WERI-Rb-1 (cell line): Measurements from ENCODE around the gene RPL39L.

Experiments used
- DNase-seq: peaks from one replicate; pipeline ENCODE4 v3.0.0-alpha.2; 2020
- H3K27ac ChIP-seq: fragments of 250-450 bp; sonication (Bioruptor Pico); 2 replicates; pipeline ENCODE4 v1.5.1; 2020; ENCODE audit warnings: mild to moderate bottlenecking, moderate library complexity
- H3K27me3 ChIP-seq: fragments of 250-450 bp; sonication (Bioruptor Pico); 2 replicates; pipeline ENCODE4 v1.5.1; 2021; ENCODE audit warnings: mild to moderate bottlenecking, low read depth, moderate library complexity; ENCODE audit not compliant: insufficient read depth, severe bottlenecking
- H3K36me3 ChIP-seq: fragments of 250-450 bp; sonication (Bioruptor Pico); 2 replicates; pipeline ENCODE4 v1.5.1; 2020; ENCODE audit warnings: mild to moderate bottlenecking, moderate library complexity
- H3K4me3 ChIP-seq: 2 replicates; pipeline ENCODE4 v1.5.1; 2011; ENCODE audit warnings: low read depth, mild to moderate bottlenecking, control low read depth, low read length
- H3K9me3 ChIP-seq: fragments of 250-450 bp; sonication (Bioruptor Pico); 2 replicates; pipeline ENCODE4 v1.5.1; 2021; ENCODE audit warnings: mild to moderate bottlenecking, moderate library complexity; ENCODE audit not compliant: severe bottlenecking
- TF ChIP-seq, protein P1 (sequence below): IDR thresholded peaks from 2 replicates; pipeline ENCODE4 v1.5.1; 2011; ENCODE audit warnings: low read depth, mild to moderate bottlenecking, control low read depth, inconsistent platforms, low read length

RPL39L gene

DNA sequence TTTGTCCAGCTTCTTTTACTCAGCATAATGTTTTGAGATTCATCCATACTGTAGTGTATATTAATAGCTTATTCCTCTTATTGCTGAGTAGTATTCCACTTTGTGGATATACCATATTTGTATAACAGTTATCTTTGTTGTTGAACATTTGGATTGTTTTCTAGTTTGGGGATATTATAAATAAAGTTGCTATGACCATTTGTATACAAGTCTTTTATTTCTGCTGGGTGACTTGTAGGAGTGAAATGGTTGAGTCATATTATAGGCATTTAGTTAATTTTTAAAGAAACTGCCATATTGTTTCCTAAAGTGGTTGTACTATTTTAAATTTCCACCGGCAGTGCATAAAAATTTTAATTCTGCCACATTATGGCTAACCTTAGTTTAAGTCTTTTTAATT is 53.4 kb downstream of the RPL39L start:
- H3K27ac ChIP-seq = no peak overlapping the region
- no peaks in the 10 kb centered on the region for H3K27me3 ChIP-seq
- TF ChIP-seq, protein P1, sequence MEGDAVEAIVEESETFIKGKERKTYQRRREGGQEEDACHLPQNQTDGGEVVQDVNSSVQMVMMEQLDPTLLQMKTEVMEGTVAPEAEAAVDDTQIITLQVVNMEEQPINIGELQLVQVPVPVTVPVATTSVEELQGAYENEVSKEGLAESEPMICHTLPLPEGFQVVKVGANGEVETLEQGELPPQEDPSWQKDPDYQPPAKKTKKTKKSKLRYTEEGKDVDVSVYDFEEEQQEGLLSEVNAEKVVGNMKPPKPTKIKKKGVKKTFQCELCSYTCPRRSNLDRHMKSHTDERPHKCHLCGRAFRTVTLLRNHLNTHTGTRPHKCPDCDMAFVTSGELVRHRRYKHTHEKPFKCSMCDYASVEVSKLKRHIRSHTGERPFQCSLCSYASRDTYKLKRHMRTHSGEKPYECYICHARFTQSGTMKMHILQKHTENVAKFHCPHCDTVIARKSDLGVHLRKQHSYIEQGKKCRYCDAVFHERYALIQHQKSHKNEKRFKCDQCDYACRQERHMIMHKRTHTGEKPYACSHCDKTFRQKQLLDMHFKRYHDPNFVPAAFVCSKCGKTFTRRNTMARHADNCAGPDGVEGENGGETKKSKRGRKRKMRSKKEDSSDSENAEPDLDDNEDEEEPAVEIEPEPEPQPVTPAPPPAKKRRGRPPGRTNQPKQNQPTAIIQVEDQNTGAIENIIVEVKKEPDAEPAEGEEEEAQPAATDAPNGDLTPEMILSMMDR = no peak
- no peaks in the 10 kb centered on the region for H3K36me3 ChIP-seq
- no peak overlapping the region for H3K4me3 ChIP-seq
- H3K9me3 ChIP-seq = no peaks in the 10 kb centered on the region
- no peak for DNase-seq

DNA sequence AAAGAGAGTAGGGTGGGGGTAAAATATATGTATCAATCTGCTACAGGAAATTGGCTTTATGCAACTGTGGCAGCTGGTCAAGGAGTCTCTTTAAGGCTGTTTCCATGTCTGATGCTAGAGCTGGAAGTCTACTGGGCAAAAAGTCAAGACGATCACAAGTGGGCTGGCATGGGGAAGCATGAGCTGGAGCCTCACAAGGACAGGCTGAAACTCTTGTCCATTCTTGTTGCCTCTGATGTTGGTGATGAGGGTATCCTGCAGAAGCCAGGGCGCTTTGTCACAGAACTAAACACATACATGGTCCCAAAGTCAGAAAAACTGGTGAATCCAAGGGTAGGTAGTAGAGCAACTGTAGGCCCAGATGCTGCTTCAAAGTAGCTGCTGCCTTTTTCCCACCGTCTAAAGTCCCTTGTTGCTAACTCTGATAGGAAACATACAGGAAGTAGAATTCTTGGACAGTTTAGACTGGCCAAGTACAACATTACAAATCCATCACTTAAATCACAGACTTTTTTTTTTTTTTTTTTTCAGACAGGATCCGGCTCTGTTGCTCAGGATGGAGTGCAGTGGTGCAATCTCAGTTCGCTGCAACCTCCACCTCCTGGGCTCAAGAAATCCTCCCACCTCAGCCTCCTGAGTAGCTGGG is 54.2 kb downstream of the RPL39L start:
- H3K27ac ChIP-seq = no peak overlapping the region

DNA sequence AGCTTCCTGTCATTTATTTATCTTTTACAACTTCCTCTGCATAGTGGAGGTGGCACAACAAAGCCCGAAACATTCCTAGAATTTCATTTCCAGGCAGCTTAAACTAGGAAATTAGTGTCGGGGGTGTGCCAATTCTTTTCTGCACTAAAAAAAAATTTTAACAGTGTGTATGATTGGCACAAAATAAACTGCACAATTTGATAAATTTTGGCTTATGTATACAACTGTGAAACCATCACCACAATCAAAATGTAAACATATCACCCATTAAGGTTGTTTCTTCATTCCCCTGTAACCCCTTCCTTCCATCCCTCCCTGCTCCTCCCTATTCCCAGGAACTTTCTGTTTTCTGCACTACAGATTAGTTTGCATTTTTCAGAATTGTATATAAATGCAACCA is 54.7 kb downstream of the RPL39L start:
- H3K9me3 ChIP-seq = no peaks in the 10 kb centered on the region
- H3K27me3 ChIP-seq = no peaks in the 10 kb centered on the region
- H3K36me3 ChIP-seq = no peaks in the 10 kb centered on the region
- no peak overlapping the region for H3K27ac ChIP-seq
- DNase-seq = no peak
- H3K4me3 ChIP-seq = no peak overlapping the region
- TF ChIP-seq, protein P1 = no peak

More for the DNA sequence above, 54.2 kb downstream of the RPL39L start:
- no peaks in the 10 kb centered on the region for H3K36me3 ChIP-seq
- H3K4me3 ChIP-seq = no peak overlapping the region
- TF ChIP-seq, protein P1 = no peak
- no peak for DNase-seq
- no peaks in the 10 kb centered on the region for H3K27me3 ChIP-seq
- H3K9me3 ChIP-seq = no peaks in the 10 kb centered on the region

DNA sequence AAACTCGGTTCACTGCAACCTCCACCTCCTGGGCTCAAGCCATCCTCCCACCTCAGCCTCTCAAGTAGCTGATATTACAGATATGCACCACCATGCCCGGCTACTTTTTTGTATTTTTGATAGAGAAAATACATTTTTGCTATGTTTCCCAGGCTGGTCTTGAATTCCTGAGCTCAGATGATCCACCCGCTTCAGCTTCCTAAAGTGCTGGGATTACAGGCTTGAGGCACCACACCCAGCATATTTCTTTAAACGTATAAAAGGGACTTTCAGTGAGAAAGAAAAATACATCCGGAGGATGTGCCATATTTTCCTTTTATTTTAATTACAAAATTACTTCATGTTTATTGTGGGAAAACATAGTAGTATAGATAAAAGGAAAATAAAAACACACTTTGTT is 55.2 kb downstream of the RPL39L start:
- Histone ChIP-seq H3K9me3 (no peaks in the 10 kb centered on the region), H3K27ac (no peak overlapping the region), H3K4me3 (no peak overlapping the region), H3K36me3 (no peaks in the 10 kb centered on the region), H3K27me3 (no peaks in the 10 kb centered on the region)
- DNase-seq = no peak
- TF ChIP-seq, protein P1 = no peak

DNA sequence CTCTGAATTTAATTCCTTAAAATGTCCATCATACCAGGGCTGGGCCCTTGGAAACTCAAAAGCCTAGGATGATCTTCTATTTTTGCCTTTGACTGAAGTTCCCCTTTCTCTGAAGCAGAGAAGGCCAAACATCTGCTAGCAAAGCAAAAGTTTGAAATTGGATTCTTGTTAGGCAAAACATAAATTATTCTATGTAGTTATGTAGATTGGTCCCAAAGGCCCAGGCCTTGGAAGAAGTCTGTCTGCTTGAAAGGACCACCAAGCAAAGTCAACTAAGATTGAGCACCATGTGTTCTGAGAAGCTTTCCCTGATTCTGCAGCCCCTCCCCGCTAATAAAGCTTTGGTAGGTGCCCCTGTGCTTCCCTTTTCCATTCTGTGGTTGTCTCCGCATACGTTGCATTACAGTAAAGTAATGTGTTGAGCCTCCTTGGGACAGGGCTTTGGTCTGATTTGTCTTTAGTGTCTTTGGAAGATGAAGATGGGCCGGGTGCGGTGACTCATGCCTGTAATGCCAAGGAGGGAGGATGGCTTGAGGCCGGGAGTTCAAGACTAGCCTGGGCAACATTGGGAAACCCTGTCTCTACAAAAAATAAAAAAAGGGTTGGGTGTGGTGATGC is 56.4 kb downstream of the RPL39L start:
- no peaks in the 10 kb centered on the region for H3K9me3 ChIP-seq
- TF ChIP-seq, protein P1 = no peak

More for the DNA sequence above, 56.4 kb downstream of the RPL39L start:
- H3K27me3 ChIP-seq = no peaks in the 10 kb centered on the region
- no peak overlapping the region for H3K4me3 ChIP-seq
- no peak for DNase-seq
- peaks cover under 1% of the 10 kb centered on the region; the same call in 1 of the 2 replicates for H3K36me3 ChIP-seq
- H3K27ac ChIP-seq = no peak overlapping the region
